Measurements from ENCODE around the gene C1orf167. TPM values are rescaled to one million over a fixed set of nuclear protein-coding genes. Genes with fewer than 3 reads are reported as not detected.

The C1orf167 gene
- total and polyA plus RNA-seq, 2 of the 13 experiments (the other 11 are each of a cell fraction or from before 2014, with no cell fraction given) = not detected

DNA sequence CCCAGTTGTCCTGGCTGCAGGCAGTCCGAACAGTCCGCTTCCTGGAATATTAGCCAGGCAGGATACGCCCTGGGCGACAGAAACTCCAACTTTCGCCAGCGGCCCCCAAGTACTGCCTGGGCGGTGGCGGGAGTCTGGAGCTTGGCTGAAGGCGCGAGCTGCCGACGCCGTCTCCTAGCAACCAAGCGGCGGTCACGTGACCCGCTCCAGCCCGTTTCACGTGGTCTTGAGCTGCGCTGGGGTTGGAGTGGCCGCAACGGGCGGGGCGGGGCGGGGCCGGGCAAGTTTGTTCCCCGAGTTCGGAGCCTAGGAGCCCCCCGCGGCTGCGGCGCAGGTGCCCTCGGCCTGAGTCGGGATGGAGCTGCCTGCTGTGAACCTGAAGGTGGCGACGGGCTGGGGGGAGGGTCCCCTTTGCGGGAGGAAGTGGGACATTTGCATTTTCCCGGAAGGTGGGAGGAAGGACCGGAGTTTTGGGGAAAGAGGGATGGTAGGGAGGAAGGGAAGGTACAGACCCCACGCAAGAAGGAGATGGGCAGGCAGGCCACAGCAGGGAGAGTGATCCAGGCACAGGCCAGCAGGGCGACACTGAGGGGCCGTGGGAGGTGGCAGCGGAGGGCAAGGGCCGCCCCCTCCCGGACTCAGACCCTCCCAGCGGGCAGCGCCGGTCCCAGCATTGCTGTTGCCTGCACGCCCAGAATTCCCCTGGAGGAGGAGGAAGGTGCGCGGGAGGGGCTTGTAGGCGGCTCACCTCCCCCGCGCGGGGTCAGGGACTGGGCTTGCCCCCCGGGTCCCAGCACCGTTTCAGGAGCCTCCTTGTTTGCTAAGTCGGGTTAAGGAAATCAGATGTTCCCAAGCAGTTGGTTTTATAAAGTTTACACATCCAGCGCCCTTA is 25.9 kb upstream of the C1orf167 start, which contains the start of gene AGTRAP (continued):
- no peak for TF ChIP-seq HNRNPH1 (optimal IDR thresholded peaks at IDR 0.05; ENCODE audit: low read depth, low read length)
- no peak for TF ChIP-seq ZNF317 (CRISPR knock-in tag; IDR thresholded peaks at IDR 0.05)
- peak; percentile 87 for TF ChIP-seq HNRNPLL (IDR thresholded peaks at IDR 0.05; ENCODE audit: low read depth, low read length, poor library complexity, severe bottlenecking)
- TF ChIP-seq ZNF33A (CRISPR knock-in tag; IDR thresholded peaks at IDR 0.05; ENCODE audit: borderline replicate concordance) = no peak
- TF ChIP-seq MXD4 (CRISPR knock-in tag; IDR thresholded peaks at IDR 0.05) = peak; percentile 48; the same call in 1 of the 2 replicates
- TF ChIP-seq, protein P1, sequence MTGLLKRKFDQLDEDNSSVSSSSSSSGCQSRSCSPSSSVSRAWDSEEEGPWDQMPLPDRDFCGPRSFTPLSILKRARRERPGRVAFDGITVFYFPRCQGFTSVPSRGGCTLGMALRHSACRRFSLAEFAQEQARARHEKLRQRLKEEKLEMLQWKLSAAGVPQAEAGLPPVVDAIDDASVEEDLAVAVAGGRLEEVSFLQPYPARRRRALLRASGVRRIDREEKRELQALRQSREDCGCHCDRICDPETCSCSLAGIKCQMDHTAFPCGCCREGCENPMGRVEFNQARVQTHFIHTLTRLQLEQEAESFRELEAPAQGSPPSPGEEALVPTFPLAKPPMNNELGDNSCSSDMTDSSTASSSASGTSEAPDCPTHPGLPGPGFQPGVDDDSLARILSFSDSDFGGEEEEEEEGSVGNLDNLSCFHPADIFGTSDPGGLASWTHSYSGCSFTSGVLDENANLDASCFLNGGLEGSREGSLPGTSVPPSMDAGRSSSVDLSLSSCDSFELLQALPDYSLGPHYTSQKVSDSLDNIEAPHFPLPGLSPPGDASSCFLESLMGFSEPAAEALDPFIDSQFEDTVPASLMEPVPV (CRISPR knock-in tag; IDR thresholded peaks at IDR 0.05) = 0 out of 2 replicates have a peak, but pooled peaks have one; percentile 56
- no peak for TF ChIP-seq RORA (CRISPR knock-in tag; IDR thresholded peaks at IDR 0.05)
- no peak for TF ChIP-seq SNAI1 (CRISPR knock-in tag; IDR thresholded peaks at IDR 0.05; ENCODE audit: borderline replicate concordance)
- peak; percentile 71 for TF ChIP-seq ZMYM4 (CRISPR knock-in tag; IDR thresholded peaks at IDR 0.05)
- TF ChIP-seq RXRA (CRISPR knock-in tag; IDR thresholded peaks at IDR 0.05) = 0 out of 2 replicates have a peak, but pooled peaks have one; percentile 32
- no peak for TF ChIP-seq SIX1 (CRISPR knock-in tag; IDR thresholded peaks at IDR 0.05; ENCODE audit: borderline replicate concordance)
- peak; percentile 71 for TF ChIP-seq ZNF883 (CRISPR knock-in tag; IDR thresholded peaks at IDR 0.05; ENCODE audit: not compliant biosample characterization)
- no peak for TF ChIP-seq ZNF264 (CRISPR knock-in tag; IDR thresholded peaks at IDR 0.05)
- TF ChIP-seq ZBTB7B (CRISPR knock-in tag; IDR thresholded peaks at IDR 0.05) = peak; percentile 15; the same call in 1 of the 2 replicates
- TF ChIP-seq ASH2L (IDR thresholded peaks at IDR 0.05; ENCODE audit: insufficient read length, low read depth, low read length) = no peak
- no peak for TF ChIP-seq ELF4 (CRISPR knock-in tag; IDR thresholded peaks at IDR 0.05; ENCODE audit: borderline replicate concordance)
- TF ChIP-seq, protein P2, sequence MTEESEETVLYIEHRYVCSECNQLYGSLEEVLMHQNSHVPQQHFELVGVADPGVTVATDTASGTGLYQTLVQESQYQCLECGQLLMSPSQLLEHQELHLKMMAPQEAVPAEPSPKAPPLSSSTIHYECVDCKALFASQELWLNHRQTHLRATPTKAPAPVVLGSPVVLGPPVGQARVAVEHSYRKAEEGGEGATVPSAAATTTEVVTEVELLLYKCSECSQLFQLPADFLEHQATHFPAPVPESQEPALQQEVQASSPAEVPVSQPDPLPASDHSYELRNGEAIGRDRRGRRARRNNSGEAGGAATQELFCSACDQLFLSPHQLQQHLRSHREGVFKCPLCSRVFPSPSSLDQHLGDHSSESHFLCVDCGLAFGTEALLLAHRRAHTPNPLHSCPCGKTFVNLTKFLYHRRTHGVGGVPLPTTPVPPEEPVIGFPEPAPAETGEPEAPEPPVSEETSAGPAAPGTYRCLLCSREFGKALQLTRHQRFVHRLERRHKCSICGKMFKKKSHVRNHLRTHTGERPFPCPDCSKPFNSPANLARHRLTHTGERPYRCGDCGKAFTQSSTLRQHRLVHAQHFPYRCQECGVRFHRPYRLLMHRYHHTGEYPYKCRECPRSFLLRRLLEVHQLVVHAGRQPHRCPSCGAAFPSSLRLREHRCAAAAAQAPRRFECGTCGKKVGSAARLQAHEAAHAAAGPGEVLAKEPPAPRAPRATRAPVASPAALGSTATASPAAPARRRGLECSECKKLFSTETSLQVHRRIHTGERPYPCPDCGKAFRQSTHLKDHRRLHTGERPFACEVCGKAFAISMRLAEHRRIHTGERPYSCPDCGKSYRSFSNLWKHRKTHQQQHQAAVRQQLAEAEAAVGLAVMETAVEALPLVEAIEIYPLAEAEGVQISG (CRISPR knock-in tag; IDR thresholded peaks at IDR 0.05) = no peak

Data from HepG2 (cell line).